IMR-90 (cell line): ENCODE data around the gene CORO7. TPM values are rescaled to one million over a fixed set of nuclear protein-coding genes. Genes with fewer than 3 reads are reported as not detected.
A peak's percentile ranks its signal among the peaks of the same experiment; 100 is the strongest.
"Not testable (repeated sequence)": the region's sequence is repeated elsewhere in the genome, so short reads cannot be mapped to it uniquely, and the experiment has no call there.

ENCODE experiments used
- ATAC-seq: fragments of 200-7000 bp; cut with Tn5 transposase; 2 replicates; pipeline ENCODE4 v1.9.1; 2020; ENCODE audit warnings: low read depth, mild to moderate bottlenecking, moderate library complexity
- BruUV-seq: library from RNA; stranded (reverse); fragments of 400-500 nt; replicated peaks from 2 replicates; lab custom pipeline; 2021; lab: Mats Ljungman, UMichigan
- CTCF ChIA-PET: fragments of 300-600 bp; formaldehyde crosslinking; extraction: SDS; loops from one replicate; lab custom pipeline; 2021; ENCODE audit warnings: antibody characterized with exemption; lab: Yijun Ruan, JAX
- POLR2A ChIA-PET: fragments of 300-600 bp; sonication (Branson Sonifier 250); formaldehyde crosslinking; loops from one replicate; lab custom pipeline; 2022; ENCODE audit warnings: antibody characterized with exemption; ENCODE audit not compliant: unreplicated experiment; lab: Charles Lee
- DNase-seq: peaks from one replicate; pipeline ENCODE4 v3.0.0; 2013
- H2AFZ ChIP-seq: replicated peaks from 2 replicates; pipeline ENCODE3; 2013; ENCODE audit warnings: low read length, mild to moderate bottlenecking; ENCODE audit not compliant: poor library complexity
- H2AK5ac ChIP-seq: 2 replicates; pipeline ENCODE4 v1.6.1; 2013; ENCODE audit warnings: low read depth, low read length, inconsistent platforms
- H2AK9ac ChIP-seq: replicated peaks from 2 replicates; pipeline ENCODE3; 2013; ENCODE audit warnings: mild to moderate bottlenecking, low read depth, low read length, moderate library complexity; ENCODE audit not compliant: poor library complexity
- H2BK120ac ChIP-seq: 2 replicates; pipeline ENCODE4 v1.6.1; 2013; ENCODE audit warnings: low read depth, low read length, inconsistent platforms
- H2BK15ac ChIP-seq: 3 replicates; pipeline ENCODE4 v1.6.1; 2013; ENCODE audit warnings: low read depth, low read length, inconsistent platforms
- H2BK20ac ChIP-seq: 2 replicates; pipeline ENCODE4 v1.6.1; 2013; ENCODE audit warnings: low read depth, mild to moderate bottlenecking, inconsistent platforms, low read length, moderate library complexity
- H2BK5ac ChIP-seq: 2 replicates; pipeline ENCODE4 v1.6.1; 2013; ENCODE audit warnings: mild to moderate bottlenecking, low read depth, low read length, inconsistent platforms; ENCODE audit not compliant: poor library complexity, severe bottlenecking
- H3K14ac ChIP-seq: replicated peaks from 2 replicates; pipeline ENCODE4 v1.6.1; 2013; ENCODE audit warnings: low read depth, low read length, inconsistent platforms
- H3K18ac ChIP-seq: 2 replicates; pipeline ENCODE4 v1.6.1; 2013; ENCODE audit warnings: low read depth, low read length, control low read depth
- H3K23ac ChIP-seq: 2 replicates; pipeline ENCODE4 v1.6.1; 2013; ENCODE audit warnings: low read depth, low read length, inconsistent platforms
- H3K27ac ChIP-seq: 2 replicates; pipeline ENCODE4 v1.5.1; 2013; ENCODE audit warnings: mild to moderate bottlenecking, control low read depth, low read length; ENCODE audit not compliant: insufficient read depth
- H3K27me3 ChIP-seq: 2 replicates; pipeline ENCODE4 v1.6.1; 2013; ENCODE audit warnings: low read length; ENCODE audit not compliant: control insufficient read depth, insufficient read depth
- H3K36me3 ChIP-seq: 2 replicates; pipeline ENCODE4 v1.6.1; 2013; ENCODE audit warnings: low read length, mixed read lengths; ENCODE audit not compliant: control insufficient read depth, insufficient read depth
- H3K4ac ChIP-seq: 2 replicates; pipeline ENCODE4 v1.6.1; 2013; ENCODE audit warnings: low read depth, low read length, inconsistent platforms
- H3K4me1 ChIP-seq: 2 replicates; pipeline ENCODE4 v1.6.1; 2013; ENCODE audit warnings: low read length, mixed read lengths; ENCODE audit not compliant: control insufficient read depth, insufficient read depth
- H3K4me2 ChIP-seq: 2 replicates; pipeline ENCODE4 v1.6.1; 2013; ENCODE audit warnings: low read depth, mild to moderate bottlenecking, control low read depth, low read length, moderate library complexity
- H3K4me3 ChIP-seq: 2 replicates; pipeline ENCODE4 v1.5.1; 2013; ENCODE audit warnings: low read depth, mild to moderate bottlenecking, control low read depth, low read length, moderate library complexity; ENCODE audit not compliant: insufficient read depth
- H3K56ac ChIP-seq: 2 replicates; pipeline ENCODE4 v1.6.1; 2013; ENCODE audit warnings: low read length, inconsistent platforms; ENCODE audit not compliant: insufficient read depth; ENCODE audit errors: extremely low read depth
- H3K79me1 ChIP-seq, 2 experiments: 2 replicates each; pipeline ENCODE4 v1.6.1; 2013; ENCODE audit warnings: low read length in 2 of 2, inconsistent platforms in 1 of 2, low read depth in 1 of 2
- H3K9ac ChIP-seq: 2 replicates; pipeline ENCODE4 v1.6.1; 2013; ENCODE audit warnings: low read depth, low read length, control low read depth
- H3K9me1 ChIP-seq: 2 replicates; pipeline ENCODE4 v1.6.1; 2013; ENCODE audit warnings: low read length, inconsistent platforms; ENCODE audit not compliant: insufficient read depth
- H3K9me3 ChIP-seq: 2 replicates; pipeline ENCODE4 v1.6.1; 2013; ENCODE audit warnings: low read length; ENCODE audit not compliant: control insufficient read depth, insufficient read depth
- H4K20me1 ChIP-seq: 2 replicates; pipeline ENCODE4 v1.6.1; 2013; ENCODE audit warnings: low read length, inconsistent platforms; ENCODE audit not compliant: insufficient read depth
- H4K5ac ChIP-seq: 2 replicates; pipeline ENCODE4 v1.6.1; 2013; ENCODE audit warnings: mild to moderate bottlenecking, low read depth, low read length, control low read depth
- H4K8ac ChIP-seq, 2 experiments: 2 replicates each; pipeline ENCODE4 v1.6.1; 2013; ENCODE audit warnings: low read depth in 2 of 2, low read length in 2 of 2, control low read depth in 1 of 2, inconsistent platforms in 1 of 2
- H4K91ac ChIP-seq: 2 replicates; pipeline ENCODE4 v1.6.1; 2013; ENCODE audit warnings: low read depth, low read length, inconsistent platforms; ENCODE audit not compliant: insufficient read depth
- WGBS, 2 experiments: methylation state at CpG; one replicate each; pipeline versions ENCODE4 v1.1.5 to v1.1.7; 2013; ENCODE audit warnings: missing lambda C conversion rate in 2 of 2; ENCODE audit not compliant: insufficient read length in 1 of 2; ENCODE audit errors: extremely low coverage in 2 of 2; 5-methylcytosine and 5-hydroxymethylcytosine counted together
- dilution Hi-C: fragments of 300-500 bp; cut with HindIII; formaldehyde crosslinking; loops from one replicate; pipeline ENCODE4 v1.14.3; 2018; ENCODE audit warnings: low sequenced_read_pairs; ENCODE audit not compliant: unreplicated experiment
- in situ Hi-C: fragments of 300-500 bp; cut with MboI; formaldehyde crosslinking; loops from 3 replicates; pipeline ENCODE4 v1.14.3; 2019; ENCODE audit warnings: low sequenced_read_pairs, inconsistent platforms, mixed read lengths
- intact Hi-C: fragments of 100-400 bp; cut with micrococcal nuclease; formaldehyde crosslinking; loops from 2 replicates; pipeline ENCODE4 v1.10.0; 2022
- polyA plus RNA-seq, 3 experiments: library from polyadenylated mRNA; depleted of rRNA; stranded (reverse); fragments of >200 nt; gene quantifications; 2 replicates each; pipeline ENCODE4 v1.2.3, GENCODE V29; 2012; ENCODE audit warnings: low replicate concordance in 1 of 3
- total RNA-seq: library from RNA; depleted of rRNA; stranded (reverse); fragments of >200 nt; gene quantifications from 2 replicates; pipeline ENCODE4 v1.2.3, GENCODE V29; 2012
- TF ChIP-seq, protein P1 (sequence below): conservative IDR thresholded peaks from 2 replicates; pipeline ENCODE4 v1.5.1; 2012; ENCODE audit warnings: mild to moderate bottlenecking, low read depth, low read length, improper control_type of control experiment
- TF ChIP-seq, protein P2 (sequence below): fragments of 150-350 bp; IDR thresholded peaks from 2 replicates; pipeline ENCODE4 v1.6.1; 2016; ENCODE audit warnings: low read depth, mild to moderate bottlenecking, low read length, moderate library complexity, borderline replicate concordance

The CORO7 gene
- total and polyA plus RNA-seq, 2 of the 4 experiments (the other 2 are of a cell fraction) = 6.3 to 26.7 TPM

DNA sequence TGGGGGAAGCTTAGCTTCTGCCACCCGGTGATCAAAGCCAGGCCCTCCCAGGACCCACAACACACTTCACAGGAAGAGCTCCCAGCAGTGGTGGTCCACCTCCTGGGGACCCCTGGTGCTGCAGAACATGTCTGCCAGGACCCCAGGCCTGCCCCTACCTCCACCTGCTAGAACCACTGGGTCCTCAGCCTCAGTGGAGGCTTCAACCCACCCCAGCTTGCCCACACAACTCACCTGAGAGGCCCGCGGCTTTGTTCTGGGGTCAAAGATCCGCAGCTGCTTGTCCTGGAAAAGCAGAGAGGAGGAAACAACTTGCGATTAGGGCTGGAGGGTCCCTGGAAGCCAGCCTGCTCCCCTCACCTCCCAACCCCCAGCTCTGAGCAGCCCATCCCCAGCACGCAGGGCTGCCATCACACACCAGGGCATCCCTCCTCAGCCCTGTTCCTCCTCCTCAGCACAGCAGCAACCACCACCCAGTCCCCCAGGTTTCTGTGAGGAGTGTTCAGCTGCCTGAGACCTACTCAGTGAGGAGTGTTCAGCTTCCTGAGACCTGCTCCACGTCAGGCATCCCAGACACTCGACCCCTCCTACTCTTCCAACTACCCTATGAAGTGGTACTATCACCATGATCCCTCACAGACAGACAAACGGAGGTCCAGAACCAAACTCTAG, 21.2 kb downstream of the CORO7 start (continued):
- TF ChIP-seq, protein P1, sequence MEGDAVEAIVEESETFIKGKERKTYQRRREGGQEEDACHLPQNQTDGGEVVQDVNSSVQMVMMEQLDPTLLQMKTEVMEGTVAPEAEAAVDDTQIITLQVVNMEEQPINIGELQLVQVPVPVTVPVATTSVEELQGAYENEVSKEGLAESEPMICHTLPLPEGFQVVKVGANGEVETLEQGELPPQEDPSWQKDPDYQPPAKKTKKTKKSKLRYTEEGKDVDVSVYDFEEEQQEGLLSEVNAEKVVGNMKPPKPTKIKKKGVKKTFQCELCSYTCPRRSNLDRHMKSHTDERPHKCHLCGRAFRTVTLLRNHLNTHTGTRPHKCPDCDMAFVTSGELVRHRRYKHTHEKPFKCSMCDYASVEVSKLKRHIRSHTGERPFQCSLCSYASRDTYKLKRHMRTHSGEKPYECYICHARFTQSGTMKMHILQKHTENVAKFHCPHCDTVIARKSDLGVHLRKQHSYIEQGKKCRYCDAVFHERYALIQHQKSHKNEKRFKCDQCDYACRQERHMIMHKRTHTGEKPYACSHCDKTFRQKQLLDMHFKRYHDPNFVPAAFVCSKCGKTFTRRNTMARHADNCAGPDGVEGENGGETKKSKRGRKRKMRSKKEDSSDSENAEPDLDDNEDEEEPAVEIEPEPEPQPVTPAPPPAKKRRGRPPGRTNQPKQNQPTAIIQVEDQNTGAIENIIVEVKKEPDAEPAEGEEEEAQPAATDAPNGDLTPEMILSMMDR = no peak
- TF ChIP-seq, protein P2, sequence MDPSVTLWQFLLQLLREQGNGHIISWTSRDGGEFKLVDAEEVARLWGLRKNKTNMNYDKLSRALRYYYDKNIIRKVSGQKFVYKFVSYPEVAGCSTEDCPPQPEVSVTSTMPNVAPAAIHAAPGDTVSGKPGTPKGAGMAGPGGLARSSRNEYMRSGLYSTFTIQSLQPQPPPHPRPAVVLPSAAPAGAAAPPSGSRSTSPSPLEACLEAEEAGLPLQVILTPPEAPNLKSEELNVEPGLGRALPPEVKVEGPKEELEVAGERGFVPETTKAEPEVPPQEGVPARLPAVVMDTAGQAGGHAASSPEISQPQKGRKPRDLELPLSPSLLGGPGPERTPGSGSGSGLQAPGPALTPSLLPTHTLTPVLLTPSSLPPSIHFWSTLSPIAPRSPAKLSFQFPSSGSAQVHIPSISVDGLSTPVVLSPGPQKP = no peak

DNA sequence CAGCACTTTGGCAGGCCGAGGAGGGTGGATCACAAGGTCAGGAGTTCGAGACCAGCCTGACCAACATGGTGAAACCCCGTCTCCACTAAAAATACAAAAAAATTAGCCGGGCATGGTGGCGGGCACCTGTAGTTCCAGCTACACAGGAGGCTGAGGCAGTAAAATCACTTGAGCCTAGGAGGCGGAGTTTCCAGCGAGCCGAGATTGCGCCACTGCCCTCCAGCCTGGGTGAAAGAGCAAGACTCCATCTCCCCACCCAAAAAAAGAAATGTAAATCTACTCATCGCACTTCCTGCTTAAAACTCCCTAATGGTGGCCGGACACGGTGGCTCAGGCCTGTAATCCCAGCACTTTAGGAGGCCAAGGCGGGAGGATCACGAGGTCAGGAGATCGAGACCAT, 22.5 kb downstream of the CORO7 start:
- DNase-seq, in situ Hi-C loops, ATAC-seq, H3K9ac ChIP-seq, H3K14ac ChIP-seq, H2AK9ac ChIP-seq, H4K91ac ChIP-seq, H2BK5ac ChIP-seq, POLR2A ChIA-PET, dilution Hi-C loops, H3K4me2 ChIP-seq, H3K4me3 ChIP-seq, H2BK120ac ChIP-seq, H3K9me3 ChIP-seq, H3K27me3 ChIP-seq, H3K36me3 ChIP-seq, H3K18ac ChIP-seq, H2AFZ ChIP-seq, H4K20me1 ChIP-seq, H3K56ac ChIP-seq, H2AK5ac ChIP-seq, H3K9me1 ChIP-seq, H3K27ac ChIP-seq, H3K23ac ChIP-seq, H4K5ac ChIP-seq, H2BK20ac ChIP-seq, BruUV-seq: not testable (repeated sequence)
- Histone ChIP-seq H3K4ac (peak overlapping the region; percentile 84), H4K8ac (0 out of 4 replicates have a peak overlapping the region, but pooled peaks of 1 of the 2 experiments have one; percentile 69), H3K4me1 (peaks cover 24% of the 10 kb centered on the region), H3K79me1 (peaks cover 0 to 26% of the 10 kb centered on the region in 2 experiments; a peak in 2 of 4 replicates), H2BK15ac (0 out of 3 replicates have a peak overlapping the region, but pooled peaks have one; percentile 97)
- 100% methylated on average over 1 of the region's 15 CpGs; no CpG with 5 or more reads in 1 of the 2 experiments for WGBS, 2 experiments
- CTCF ChIA-PET = interaction anchor here (0.7 to 1.8 kb wide), 2 partner anchors 9 to 24 kb away, joined by 3 to 13 read pairs; no protein-coding TSS in a partner anchor
- intact Hi-C loops = loop anchor here (2.0 kb wide), 1 partner anchor 43 kb away; the partner anchor contains the start of gene PAM16
